SK-MEL-5 (cell line): ENCODE results near the gene RBM7. TPM values are rescaled to one million over a fixed set of nuclear protein-coding genes. Genes with fewer than 3 reads are reported as not detected.
A peak's percentile ranks its signal among the peaks of the same experiment; 100 is the strongest.

Experiments used
- DNase-seq: peaks from one replicate; pipeline ENCODE4 v3.0.0-alpha.2; 2016; ENCODE audit warnings: low read depth, low spot score
- in situ Hi-C: cut with HindIII; loops from 2 replicates; pipeline ENCODE4 v1.10.0; 2016; ENCODE audit warnings: low sequenced_read_pairs, high pct_unique_total_duplicates, low pct_unique_long_range_greater_than_20kb
- total RNA-seq: library from RNA; depleted of rRNA; stranded (reverse); fragments of >200 nt; shearing (Covaris generic); gene quantifications from 2 replicates; pipeline ENCODE4 v1.2.3, GENCODE V29; 2014

The RBM7 gene
- total RNA-seq, 1 experiment from 2014 or later, result 23.8 TPM

- in situ Hi-C loops, result no loop called here
These were observed 13.9 kb upstream of the RBM7 start for GRCh38 chr11:114386545-114386944.

DNA sequence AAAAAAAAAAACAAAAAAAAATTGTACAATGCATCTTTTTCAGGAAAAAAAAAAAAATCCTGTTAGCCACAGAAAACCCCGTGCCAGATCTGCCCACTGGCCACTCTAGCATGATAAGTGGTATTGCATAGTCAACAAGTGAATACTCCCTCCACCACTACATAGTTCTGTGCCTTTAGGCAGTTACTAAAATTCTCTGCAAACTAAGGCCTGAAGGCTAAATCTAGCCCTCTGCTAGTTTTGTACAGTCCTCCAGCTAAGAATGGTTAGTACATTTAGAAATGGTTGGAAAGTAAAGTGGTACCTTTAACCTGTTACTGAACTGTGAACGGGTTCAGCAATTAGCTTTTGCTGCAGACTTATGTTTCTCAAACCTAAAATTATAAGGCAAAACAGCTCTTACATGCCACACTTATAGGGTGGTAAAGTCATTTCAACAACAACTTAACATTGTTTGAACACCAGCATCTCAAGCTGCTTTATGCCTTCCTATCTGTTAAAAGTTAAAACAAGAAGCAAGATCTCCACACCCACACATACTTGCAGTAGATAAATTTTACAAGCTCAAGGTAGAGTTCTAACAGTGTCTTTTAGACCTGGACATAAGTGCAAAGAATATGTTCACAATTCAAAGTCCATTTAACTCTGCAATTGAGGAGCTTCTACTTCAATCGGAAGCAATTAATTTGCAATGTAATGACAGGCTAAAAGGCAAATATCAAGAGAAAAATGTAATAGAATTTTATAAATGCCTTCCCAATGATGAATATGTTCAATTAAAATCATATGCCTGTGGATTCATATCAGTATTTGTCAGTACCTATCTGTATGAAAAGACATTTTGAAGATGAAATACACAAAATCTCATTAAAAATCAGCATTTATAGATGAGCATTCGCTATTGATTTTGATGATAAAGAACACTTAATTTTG is 7.5 kb upstream of the RBM7 start:
- peak; percentile 10 for DNase-seq

More at GRCh38 chr11:114386545-114386944, 13.9 kb upstream of the RBM7 start:
- no peak for DNase-seq

GRCh38 chr11:114395736-114396135 is 4.7 kb upstream of the RBM7 start:
- in situ Hi-C loops, result no loop called here
- DNase-seq, result peak; percentile 8

More for the DNA sequence above, 7.5 kb upstream of the RBM7 start:
- in situ Hi-C loops, result no loop called here

GRCh38 chr11:114396916-114397315 is 3.5 kb upstream of the RBM7 start:
- DNase-seq, result no peak
- in situ Hi-C loops, result no loop called here

DNA sequence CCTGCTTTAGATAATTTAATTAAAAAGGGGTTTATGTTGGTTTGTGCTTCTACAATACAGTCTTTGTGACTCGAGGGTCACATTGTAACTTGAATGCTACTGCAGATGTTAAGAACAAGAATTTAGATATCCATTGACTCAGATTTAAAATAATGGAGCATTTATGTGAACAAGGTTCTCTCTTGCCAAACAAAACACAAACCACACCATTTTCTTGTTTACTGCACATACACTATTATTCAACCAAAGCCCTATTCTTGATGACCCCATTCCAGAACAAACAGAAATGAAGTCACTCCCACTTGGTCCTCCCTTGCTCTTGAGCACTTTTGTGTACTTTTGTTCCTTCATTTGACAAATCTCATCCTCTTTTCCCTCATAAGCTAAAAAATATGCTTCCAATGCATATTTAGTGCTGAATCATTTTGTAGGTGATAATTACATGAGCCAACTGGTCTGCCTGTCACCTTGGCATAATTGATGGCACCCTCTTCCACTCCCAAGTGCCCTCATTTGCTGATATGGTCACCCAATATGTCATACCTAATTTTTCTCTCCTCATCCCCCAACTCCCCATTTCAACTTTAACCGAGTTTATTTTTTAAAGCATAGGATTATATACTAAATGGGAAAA is 3.0 kb upstream of the RBM7 start:
- peak; percentile 83 for DNase-seq
- in situ Hi-C loops, result no loop called here

DNA sequence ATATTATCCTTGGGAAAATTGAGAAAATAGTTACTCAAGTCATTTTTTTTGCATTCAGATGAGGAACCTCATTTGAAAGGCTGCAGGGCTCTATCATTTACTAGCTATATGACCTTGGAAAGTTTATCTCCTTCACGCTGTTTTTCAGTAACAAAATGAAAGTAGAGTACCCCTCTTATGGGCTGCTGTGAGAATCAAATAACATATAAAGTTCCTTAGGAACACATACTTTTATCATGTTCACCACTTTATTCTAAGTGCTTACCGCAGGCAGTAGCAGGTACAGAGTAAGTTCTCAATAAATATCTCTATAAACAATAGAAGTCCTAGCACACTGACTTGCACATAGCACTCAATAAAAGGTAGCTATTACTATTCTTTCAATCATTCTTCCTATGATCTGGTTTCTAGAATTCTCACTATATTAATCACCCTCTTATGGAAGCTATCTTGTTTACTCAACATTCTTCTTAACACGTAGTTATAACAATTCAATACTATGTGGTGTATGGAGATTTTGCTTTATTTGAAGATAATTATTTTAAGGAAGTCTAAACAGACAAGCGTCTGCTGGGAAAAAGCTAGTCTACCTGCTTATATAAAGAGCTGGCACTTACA is 2.1 kb upstream of the RBM7 start:
- in situ Hi-C loops, result no loop called here
- no peak for DNase-seq

GRCh38 chr11:114399490-114400215 is 813 bp upstream of the RBM7 start:
- DNase-seq, result no peak
- in situ Hi-C loops, result no loop called here

GRCh38 chr11:114400915-114401223 is 403 bp downstream of the RBM7 start:
- in situ Hi-C loops, result no loop called here
- no peak for DNase-seq

GRCh38 chr11:114401311-114401710 is 845 bp downstream of the RBM7 start:
- DNase-seq, result no peak
- in situ Hi-C loops, result no loop called here

- no peak for DNase-seq
- in situ Hi-C loops, result no loop called here
These were observed 12.5 kb downstream of the RBM7 start for GRCh38 chr11:114412946-114413345.

- no peak for DNase-seq
- in situ Hi-C loops, result no loop called here
These were observed 13.5 kb downstream of the RBM7 start for GRCh38 chr11:114413958-114414357.

DNA sequence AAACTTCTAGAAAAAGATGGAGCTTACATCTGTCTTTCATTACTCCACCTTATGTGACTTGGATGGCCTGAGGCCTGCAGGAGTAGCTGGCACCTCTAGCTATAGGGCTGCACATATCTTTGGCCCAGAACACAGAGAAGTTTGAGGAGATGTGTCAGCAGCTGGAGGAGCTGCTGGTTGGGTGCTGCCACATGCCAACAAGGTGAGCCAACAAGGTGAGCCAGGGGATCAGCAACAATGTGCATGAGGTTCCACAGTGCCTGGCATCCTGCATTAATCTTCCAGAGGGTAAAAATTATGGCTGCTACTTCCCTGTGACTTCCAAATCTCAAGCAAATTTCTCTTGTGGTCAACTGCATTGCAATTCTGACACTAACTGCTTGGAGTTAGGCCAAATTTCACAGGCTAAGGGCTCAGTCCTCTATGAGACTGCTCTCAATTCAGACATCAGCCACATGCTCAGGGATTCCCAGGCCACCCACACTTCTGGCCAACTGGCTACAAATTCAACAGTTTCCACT is 16.0 kb downstream of the RBM7 start:
- DNase-seq, result no peak
- in situ Hi-C loops, result no loop called here

DNA sequence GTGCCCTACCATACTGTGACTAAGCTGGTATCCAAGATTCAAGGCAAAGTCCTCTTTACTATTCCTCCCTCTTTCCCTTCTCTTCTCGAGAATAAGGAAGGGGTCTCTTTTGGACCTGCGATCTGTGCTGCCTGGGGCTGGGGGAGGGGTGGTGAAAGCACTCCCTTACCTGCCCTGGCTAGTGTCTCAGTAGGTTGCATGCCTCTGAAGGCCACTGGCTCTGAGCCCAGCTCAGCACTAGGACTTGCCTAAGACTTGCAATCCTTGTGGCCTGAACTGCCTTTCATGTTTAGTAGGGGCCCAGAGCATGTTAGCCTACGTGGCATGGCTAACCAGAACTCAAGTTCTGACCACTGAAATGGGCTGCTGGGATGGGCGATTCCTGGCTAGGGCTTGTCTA is 25.8 kb downstream of the RBM7 start:
- in situ Hi-C loops, result no loop called here
- DNase-seq, result no peak

DNA sequence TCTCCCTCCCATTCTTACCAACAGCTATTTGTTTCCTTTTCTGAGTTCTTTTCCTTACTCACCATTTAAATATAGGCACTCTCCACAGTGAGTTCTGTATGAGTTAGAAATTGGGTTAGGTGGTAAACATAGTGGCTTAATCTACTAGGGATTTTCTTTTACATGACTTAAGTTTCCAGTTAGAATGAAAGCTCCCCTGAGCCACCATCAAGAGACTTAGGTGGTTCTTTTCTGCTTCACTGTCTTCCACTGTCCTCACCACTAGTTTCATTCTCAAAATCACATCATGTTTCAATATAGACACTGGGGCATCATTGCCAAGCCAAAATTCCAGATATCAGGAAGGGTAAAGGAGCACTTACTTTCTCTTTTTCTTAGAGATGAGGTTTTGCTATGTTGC is 29.8 kb downstream of the RBM7 start:
- in situ Hi-C loops, result no loop called here
- DNase-seq, result no peak

GRCh38 chr11:114432893-114433292 is 32.4 kb downstream of the RBM7 start:
- in situ Hi-C loops, result no loop called here
- DNase-seq, result no peak

GRCh38 chr11:114433376-114433775 is 32.9 kb downstream of the RBM7 start:
- no peak for DNase-seq
- in situ Hi-C loops, result no loop called here

GRCh38 chr11:114438303-114438702 is 37.8 kb downstream of the RBM7 start:
- in situ Hi-C loops, result no loop called here
- DNase-seq, result no peak
